HG03139 (cell line): ENCODE data around the gene ZNF391.
"Not testable (repeated sequence)": the region's sequence is repeated elsewhere in the genome, so short reads cannot be mapped to it uniquely, and the experiment has no call there.

ENCODE experiments used
- ATAC-seq: cut with Tn5 transposase; IDR thresholded peaks from one replicate; pipeline ENCODE4 v1.9.1; 2021; ENCODE audit not compliant: unreplicated experiment

ZNF391 gene

GRCh38 chr6:27422651-27423332 is 34.2 kb downstream of the ZNF391 start:
- ATAC-seq = no peak

- not testable (repeated sequence) for ATAC-seq
Measured at GRCh38 chr6:27424851-27425250, 36.3 kb downstream of the ZNF391 start.

- no peak for ATAC-seq
Measured at GRCh38 chr6:27426045-27426620, 37.6 kb downstream of the ZNF391 start.

- no peak for ATAC-seq
Measured at GRCh38 chr6:27428502-27428901, 39.9 kb downstream of the ZNF391 start.

GRCh38 chr6:27428966-27429365 is 40.4 kb downstream of the ZNF391 start:
- ATAC-seq = no peak

GRCh38 chr6:27433714-27434113 is 45.2 kb downstream of the ZNF391 start:
- ATAC-seq = no peak

- no peak for ATAC-seq
Measured at GRCh38 chr6:27439371-27439770, 50.8 kb downstream of the ZNF391 start.

GRCh38 chr6:27441001-27441400 is 52.4 kb downstream of the ZNF391 start:
- ATAC-seq = no peak

GRCh38 chr6:27442932-27443331 is 54.4 kb downstream of the ZNF391 start:
- ATAC-seq = no peak

- no peak for ATAC-seq
Measured at GRCh38 chr6:27448456-27448855, 59.9 kb downstream of the ZNF391 start.

GRCh38 chr6:27451660-27452390 is 63.3 kb downstream of the ZNF391 start:
- no peak for ATAC-seq

GRCh38 chr6:27452496-27452897 is 63.9 kb downstream of the ZNF391 start:
- no peak for ATAC-seq
